Activated T-cell treated with anti-CD3 and anti-CD28 coated beads, Interleukin-2, amount 50 U/mL, for 72 hours (primary cell): ENCODE measurements around the gene MERTK. TPM values are rescaled to one million over a fixed set of nuclear protein-coding genes. Genes with fewer than 3 reads are reported as not detected.
A peak's percentile ranks its signal among the peaks of the same experiment; 100 is the strongest.

ENCODE experiments used
- ATAC-seq, 2 donors: fragments of 150-1000 bp; cut with Tn5 transposase; replicated peaks in 1 of 2; 2 replicates each; pipeline ENCODE4 v1.10.0; 2021; ENCODE audit warnings: moderate library complexity in 2 of 2, mild to moderate bottlenecking in 1 of 2
- DNase-seq, 2 donors: peaks; one replicate each; pipeline ENCODE4 v3.0.0; 2021 to 2022; ENCODE audit warnings: mixed read lengths in 1 of 2
- H3K27ac Mint-ChIP-seq: one replicate; pipeline ENCODE4 v1.8.0; 2022; ENCODE audit warnings: mild to moderate bottlenecking, moderate library complexity, mixed read lengths
- H3K27me3 Mint-ChIP-seq: one replicate; pipeline ENCODE4 v1.8.0; 2022; ENCODE audit warnings: low read depth, mixed read lengths
- H3K36me3 Mint-ChIP-seq, 2 donors: one replicate each; pipeline ENCODE4 v1.8.0; 2022; ENCODE audit warnings: mixed read lengths in 2 of 2, mild to moderate bottlenecking in 1 of 2; ENCODE audit not compliant: insufficient read depth in 2 of 2
- H3K4me1 Mint-ChIP-seq: one replicate; pipeline ENCODE4 v1.8.0; 2022; ENCODE audit warnings: low read depth, mixed read lengths
- H3K4me3 Mint-ChIP-seq, 2 donors: one replicate each; pipeline ENCODE4 v1.8.0; 2022; ENCODE audit warnings: mild to moderate bottlenecking in 2 of 2, mixed read lengths in 2 of 2, moderate library complexity in 2 of 2
- H3K9me3 Mint-ChIP-seq, 2 donors: one replicate each; pipeline ENCODE4 v1.8.0; 2022; ENCODE audit warnings: mixed read lengths in 2 of 2
- total RNA-seq, 2 donors: library from RNA; stranded (reverse); gene quantifications; one replicate each; pipeline ENCODE4 v1.2.3, GENCODE V29; 2022

Gene MERTK
- total RNA-seq, 2 donors from 2014 or later, result 2.0 to 3.0 TPM

DNA sequence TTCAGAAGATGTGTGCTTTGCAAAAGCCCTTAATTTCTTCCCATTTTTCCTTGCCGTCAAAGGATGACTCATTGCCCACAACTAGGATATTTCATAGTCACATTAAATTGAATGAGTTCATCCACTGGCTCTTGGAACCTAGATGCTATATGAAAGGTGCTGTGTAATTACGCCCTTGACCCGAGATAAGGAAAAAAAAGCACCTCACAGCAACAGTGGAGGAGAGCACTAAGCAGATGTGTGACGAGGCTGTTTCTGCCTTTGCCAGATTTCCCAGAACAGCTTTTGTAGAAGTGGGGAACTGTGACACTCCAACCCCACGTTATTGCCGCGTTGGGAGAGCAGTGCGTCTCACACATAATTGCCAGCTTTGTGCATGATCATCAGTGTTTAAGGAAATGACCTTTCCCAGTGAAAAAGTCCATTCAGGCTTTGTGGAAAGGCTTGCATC, 123.4 kb downstream of the MERTK start:
- Mint-ChIP-seq H3K4me3 (no peak overlapping the region), H3K4me1 (no peaks in the 10 kb centered on the region), H3K9me3 (no peaks in the 10 kb centered on the region), H3K36me3 (no peaks in the 10 kb centered on the region), H3K27me3 (peaks cover 24% of the 10 kb centered on the region), H3K27ac (no peak overlapping the region)
- no peak for ATAC-seq
- DNase-seq, result no peak

DNA sequence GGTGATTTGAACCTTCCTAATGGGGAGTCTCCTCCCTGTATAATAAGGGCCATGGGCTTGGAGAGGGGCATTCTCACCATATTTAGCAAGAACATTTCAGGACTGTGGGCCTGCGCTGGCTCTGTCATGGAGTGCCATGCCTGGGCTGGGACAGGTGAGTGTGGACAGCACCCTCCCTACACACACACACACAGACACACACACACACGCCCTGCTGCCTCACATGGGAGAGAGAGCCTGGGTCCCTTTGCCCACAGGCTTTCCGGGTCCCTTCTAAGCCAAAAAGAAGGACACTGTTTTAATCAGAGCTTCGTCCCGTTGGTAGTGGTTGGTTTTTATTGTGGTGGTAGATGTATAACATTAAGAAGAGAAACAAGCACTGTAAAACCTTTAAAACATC, 125.3 kb downstream of the MERTK start:
- H3K27me3 Mint-ChIP-seq, result peaks cover 18% of the 10 kb centered on the region
- no peaks in the 10 kb centered on the region for H3K36me3 Mint-ChIP-seq
- no peak overlapping the region for H3K4me3 Mint-ChIP-seq
- H3K4me1 Mint-ChIP-seq, result no peaks in the 10 kb centered on the region
- H3K27ac Mint-ChIP-seq, result no peak overlapping the region
- H3K9me3 Mint-ChIP-seq, result no peaks in the 10 kb centered on the region
- ATAC-seq (no peak), DNase-seq (no peak)

DNA sequence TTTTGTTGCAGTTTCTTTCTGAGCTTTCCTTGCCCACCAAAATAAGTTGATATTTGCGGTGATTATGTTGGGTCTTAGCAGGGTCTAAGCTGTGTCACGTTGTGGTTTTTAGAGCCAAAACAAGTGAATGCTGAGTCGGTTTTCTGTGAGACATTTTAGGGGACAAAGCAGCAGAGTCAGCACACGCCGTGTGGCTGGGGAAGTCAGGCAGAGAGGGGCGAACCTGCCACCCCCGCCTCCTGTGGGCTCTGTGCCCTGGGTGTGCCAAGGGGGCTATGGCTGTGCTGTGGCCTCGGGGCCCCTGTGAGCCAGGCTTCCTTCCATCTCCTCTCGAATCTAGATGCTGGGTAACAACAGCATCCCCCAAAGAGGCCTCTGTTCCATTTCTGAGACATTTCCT, 125.8 kb downstream of the MERTK start:
- no peaks in the 10 kb centered on the region for H3K36me3 Mint-ChIP-seq
- ATAC-seq (no peak), DNase-seq (no peak)
- no peak overlapping the region for H3K27ac Mint-ChIP-seq
- H3K4me1 Mint-ChIP-seq, result no peaks in the 10 kb centered on the region
- no peaks in the 10 kb centered on the region for H3K9me3 Mint-ChIP-seq
- H3K27me3 Mint-ChIP-seq, result peaks cover 13% of the 10 kb centered on the region
- H3K4me3 Mint-ChIP-seq, result no peak overlapping the region

DNA sequence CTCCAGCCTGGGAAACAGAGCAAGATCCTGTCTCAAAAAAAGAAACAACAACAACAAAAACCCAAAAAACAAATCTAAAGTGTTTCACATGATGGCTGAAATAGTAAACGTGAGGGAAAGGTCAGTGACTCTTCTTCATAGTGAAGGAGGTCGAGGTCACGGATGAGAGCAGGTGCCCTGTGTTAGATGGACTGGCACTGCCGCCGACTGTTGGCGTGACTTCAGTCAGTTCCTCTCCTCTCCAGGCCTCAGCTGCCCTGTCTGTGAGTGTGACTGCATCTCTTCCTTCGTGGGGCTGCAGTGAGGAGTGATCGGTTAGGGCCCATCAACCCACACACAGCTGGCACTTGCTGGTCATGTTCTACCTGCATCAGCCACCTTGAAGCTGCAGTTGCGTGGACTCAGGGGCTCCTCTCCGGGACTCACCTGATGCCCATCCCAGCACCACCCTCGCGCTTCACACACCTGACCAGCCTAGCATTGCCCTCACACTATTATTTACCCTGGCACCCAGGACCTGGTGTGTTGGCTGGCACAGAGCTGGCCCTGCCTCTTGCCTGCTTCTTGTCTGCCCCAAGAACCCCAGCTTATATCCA, 126.6 kb downstream of the MERTK start:
- DNase-seq (no peak), ATAC-seq (no peak)
- H3K36me3 Mint-ChIP-seq, result no peaks in the 10 kb centered on the region
- no peak overlapping the region for H3K27ac Mint-ChIP-seq
- peaks cover 19% of the 10 kb centered on the region for H3K27me3 Mint-ChIP-seq
- peaks cover 0 to 1% of the 10 kb centered on the region in 2 donors for H3K9me3 Mint-ChIP-seq
- H3K4me1 Mint-ChIP-seq, result no peaks in the 10 kb centered on the region
- H3K4me3 Mint-ChIP-seq, result no peak overlapping the region

DNA sequence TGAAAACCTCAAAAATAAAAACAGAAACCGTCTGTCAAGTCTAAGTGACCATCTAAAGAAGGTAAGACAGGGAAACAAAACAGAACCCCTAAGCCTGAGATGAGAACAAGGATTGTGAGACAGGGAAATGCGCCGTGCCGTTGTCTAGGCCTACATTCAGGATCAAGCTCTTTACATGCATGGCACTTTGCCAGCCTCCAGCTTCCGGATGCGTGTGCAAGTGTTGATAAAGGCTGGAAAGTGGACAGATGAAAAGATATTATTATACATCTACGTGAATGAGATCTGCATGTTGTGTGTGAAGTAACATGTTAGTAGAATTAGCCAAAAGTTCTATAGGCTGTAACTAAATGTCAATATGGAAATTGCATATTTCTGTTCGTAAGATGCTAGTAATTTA, 128.1 kb downstream of the MERTK start:
- H3K9me3 Mint-ChIP-seq, result peaks cover 2 to 3% of the 10 kb centered on the region in 2 donors
- H3K4me1 Mint-ChIP-seq, result peaks cover under 1% of the 10 kb centered on the region
- ATAC-seq (no peak), DNase-seq (no peak)
- no peak overlapping the region for H3K4me3 Mint-ChIP-seq
- H3K27ac Mint-ChIP-seq, result no peak overlapping the region
- peaks cover 20% of the 10 kb centered on the region for H3K27me3 Mint-ChIP-seq
- H3K36me3 Mint-ChIP-seq, result no peaks in the 10 kb centered on the region

DNA sequence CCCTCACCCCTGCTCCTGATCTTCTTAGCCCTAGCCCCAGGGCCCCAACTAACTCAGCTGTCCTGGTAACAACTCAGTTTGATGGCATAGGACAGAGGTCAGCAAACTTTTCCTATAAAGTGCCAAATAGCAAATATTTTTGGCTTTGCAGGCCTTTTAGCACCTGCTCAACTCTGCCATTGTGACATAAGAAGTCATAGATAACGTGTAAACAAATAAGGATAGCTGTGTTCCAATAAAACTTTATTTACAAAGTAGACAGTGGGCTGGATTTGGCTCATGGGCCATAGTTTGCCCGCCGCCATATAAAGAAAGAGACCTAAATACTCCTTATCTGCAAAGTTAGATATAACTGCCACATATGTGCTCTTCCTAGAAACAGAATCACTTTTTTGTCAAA, 129.4 kb downstream of the MERTK start:
- no peaks in the 10 kb centered on the region for H3K36me3 Mint-ChIP-seq
- ATAC-seq, result no peak
- DNase-seq, result no peak
- peaks cover 29% of the 10 kb centered on the region for H3K27me3 Mint-ChIP-seq
- no peak overlapping the region for H3K4me3 Mint-ChIP-seq
- no peak overlapping the region for H3K27ac Mint-ChIP-seq
- peaks cover 2 to 3% of the 10 kb centered on the region in 2 donors for H3K9me3 Mint-ChIP-seq
- H3K4me1 Mint-ChIP-seq, result peaks cover 8% of the 10 kb centered on the region

DNA sequence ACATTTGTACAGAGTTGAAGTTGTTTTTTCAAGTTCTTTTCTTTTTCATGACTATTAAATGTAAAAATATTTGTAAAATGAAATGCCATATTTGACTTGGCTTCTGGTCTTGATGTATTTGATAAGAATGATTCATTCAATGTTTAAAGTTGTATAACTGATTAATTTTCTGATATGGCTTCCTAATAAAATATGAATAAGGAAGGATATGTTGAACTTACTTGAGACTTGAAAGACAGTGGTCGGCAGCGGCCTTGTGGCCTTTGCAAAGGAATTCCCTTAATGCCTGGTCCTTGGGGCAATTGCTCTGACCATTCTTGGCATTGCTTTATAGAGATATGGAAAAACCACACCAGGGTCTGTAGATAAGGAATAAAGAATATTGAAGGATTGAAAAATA, 130.8 kb downstream of the MERTK start:
- Mint-ChIP-seq H3K36me3 (no peaks in the 10 kb centered on the region), H3K27ac (no peak overlapping the region), H3K9me3 (peaks cover 2 to 3% of the 10 kb centered on the region in 2 donors), H3K4me3 (no peak overlapping the region), H3K4me1 (peaks cover 8% of the 10 kb centered on the region), H3K27me3 (peaks cover 29% of the 10 kb centered on the region)
- no peak for DNase-seq
- ATAC-seq, result no peak

DNA sequence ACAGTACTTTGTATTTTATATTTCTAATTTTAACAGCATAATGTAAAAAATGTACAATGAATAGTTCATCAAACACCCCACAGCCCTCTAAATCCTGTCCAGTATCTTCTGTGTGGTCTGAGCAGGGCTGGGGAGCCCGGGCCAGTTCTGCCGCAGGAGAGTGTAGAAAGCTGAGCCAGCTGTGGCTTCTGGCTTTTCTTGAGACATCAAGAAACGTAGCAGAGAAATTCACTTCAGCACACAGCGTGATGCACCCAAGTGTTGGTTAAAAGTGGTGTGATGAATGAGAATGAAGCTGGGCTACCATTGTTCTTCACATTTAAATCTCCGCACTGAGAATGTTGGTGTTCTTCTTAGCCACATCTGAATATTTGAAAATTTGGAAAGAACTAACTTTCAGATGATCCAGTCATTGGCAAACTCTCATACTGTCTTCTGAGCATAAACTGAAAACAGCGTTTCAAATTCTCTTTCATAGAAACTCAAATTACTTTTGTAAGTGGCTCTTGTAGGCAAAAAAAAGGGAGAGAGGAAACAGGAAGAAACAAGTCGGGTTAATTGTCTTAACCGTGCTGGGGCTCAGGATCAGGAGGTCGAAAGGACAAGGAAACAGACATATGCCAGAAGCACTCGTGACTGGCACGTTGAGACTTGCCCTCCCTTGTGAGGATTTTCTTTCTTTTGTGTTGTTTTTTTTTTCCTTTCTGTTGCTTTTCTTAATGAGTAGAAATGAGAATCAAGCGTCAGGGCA, 133.2 kb downstream of the MERTK start:
- no peak overlapping the region for H3K27ac Mint-ChIP-seq
- peaks cover 29% of the 10 kb centered on the region for H3K27me3 Mint-ChIP-seq
- no peak for ATAC-seq
- peak overlapping the region in 1 of 2 donors; percentile 11 for H3K4me3 Mint-ChIP-seq
- peaks cover 8% of the 10 kb centered on the region for H3K4me1 Mint-ChIP-seq
- no peak for DNase-seq
- peaks cover 0 to 3% of the 10 kb centered on the region in 2 donors for H3K36me3 Mint-ChIP-seq
- H3K9me3 Mint-ChIP-seq, result peaks cover 2 to 3% of the 10 kb centered on the region in 2 donors

DNA sequence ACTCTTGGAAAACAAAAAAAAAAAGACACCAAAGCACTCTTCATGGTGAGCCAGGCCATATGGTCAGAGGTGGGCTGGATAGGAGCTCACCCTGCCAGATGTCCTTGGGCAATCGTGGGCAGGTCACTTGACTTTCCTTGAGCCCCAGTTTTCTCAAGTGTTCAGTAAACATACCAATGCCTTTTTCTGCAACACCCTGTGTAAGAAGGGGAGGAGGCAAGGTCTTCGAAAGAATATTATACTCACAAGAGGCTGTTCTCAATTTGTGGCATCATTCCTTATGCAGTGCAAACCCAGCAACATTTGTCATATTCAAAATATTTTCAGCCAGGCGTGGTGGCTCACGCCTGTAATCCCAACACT, 133.8 kb downstream of the MERTK start:
- no peak overlapping the region for H3K27ac Mint-ChIP-seq
- H3K36me3 Mint-ChIP-seq, result peaks cover 0 to 3% of the 10 kb centered on the region in 2 donors
- H3K4me3 Mint-ChIP-seq, result peak overlapping the region in 1 of 2 donors; percentile 11
- no peak for ATAC-seq
- H3K27me3 Mint-ChIP-seq, result peaks cover 29% of the 10 kb centered on the region
- no peak for DNase-seq
- H3K9me3 Mint-ChIP-seq, result peaks cover 2 to 3% of the 10 kb centered on the region in 2 donors
- peaks cover 8% of the 10 kb centered on the region for H3K4me1 Mint-ChIP-seq

DNA sequence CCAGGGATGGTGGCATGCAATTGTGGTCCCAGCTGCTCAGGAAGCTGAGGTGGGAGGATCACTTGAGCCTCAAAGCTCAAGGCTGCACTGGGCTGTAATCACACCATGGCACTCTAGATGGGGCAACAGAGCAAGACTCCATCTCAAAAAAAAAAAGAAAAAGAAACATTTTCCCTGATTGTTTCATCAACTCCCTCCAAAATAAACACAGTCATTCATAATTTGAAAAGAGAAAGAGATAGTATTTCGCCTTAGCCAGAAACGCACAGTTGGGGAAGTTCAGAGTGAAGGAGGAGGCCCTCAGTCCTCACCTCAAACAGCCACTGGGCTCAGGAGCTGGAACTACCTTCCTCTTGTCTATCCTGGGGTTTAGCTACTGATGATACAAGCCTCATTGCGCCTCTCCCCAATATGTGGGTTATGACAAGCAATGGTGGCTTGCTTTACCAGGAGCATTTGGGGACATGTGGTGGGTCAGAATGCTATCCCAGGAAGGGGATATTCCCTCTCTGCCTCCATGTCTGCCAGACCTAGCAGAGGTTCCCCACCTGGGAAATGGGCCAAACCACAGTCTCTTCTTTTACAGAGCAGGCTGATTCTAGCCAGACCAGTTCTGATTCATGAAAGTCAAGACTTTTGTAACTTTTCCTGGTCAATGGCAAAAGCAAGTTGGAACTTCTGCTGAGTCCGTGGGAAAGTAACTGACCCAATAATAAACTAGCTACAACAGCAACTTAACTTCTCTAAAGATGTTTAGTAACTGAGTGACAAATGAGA, 134.5 kb downstream of the MERTK start:
- Mint-ChIP-seq H3K9me3 (peaks cover 2 to 3% of the 10 kb centered on the region in 2 donors), H3K36me3 (peaks cover 0 to 3% of the 10 kb centered on the region in 2 donors), H3K27ac (no peak overlapping the region), H3K4me1 (peaks cover 8% of the 10 kb centered on the region), H3K4me3 (no peak overlapping the region), H3K27me3 (peaks cover 29% of the 10 kb centered on the region)
- ATAC-seq (no peak), DNase-seq (no peak)

DNA sequence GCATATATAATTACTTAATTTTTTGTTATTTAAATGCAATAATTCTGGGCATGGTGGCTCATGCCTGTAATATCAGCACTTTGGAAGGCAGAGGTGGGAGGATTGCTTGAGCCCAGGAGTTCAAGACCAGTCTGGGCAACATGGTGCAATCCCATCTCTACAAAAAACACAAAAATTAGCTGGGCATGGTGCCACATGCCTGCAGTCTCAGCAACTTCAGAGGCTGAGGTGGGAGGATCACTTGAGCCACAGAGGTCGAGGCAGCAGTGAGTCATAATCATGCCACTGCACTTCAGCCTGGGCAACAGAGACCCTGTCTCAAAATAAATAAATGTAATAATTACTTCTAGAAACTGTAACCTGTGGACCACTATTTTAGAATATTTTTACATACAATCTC, 135.2 kb downstream of the MERTK start:
- DNase-seq (no peak), ATAC-seq (no peak)
- Mint-ChIP-seq H3K27me3 (peaks cover 24% of the 10 kb centered on the region), H3K9me3 (peaks cover 2 to 3% of the 10 kb centered on the region in 2 donors), H3K4me1 (peaks cover 8% of the 10 kb centered on the region), H3K4me3 (no peak overlapping the region), H3K27ac (no peak overlapping the region), H3K36me3 (peaks cover 0 to 3% of the 10 kb centered on the region in 2 donors)

DNA sequence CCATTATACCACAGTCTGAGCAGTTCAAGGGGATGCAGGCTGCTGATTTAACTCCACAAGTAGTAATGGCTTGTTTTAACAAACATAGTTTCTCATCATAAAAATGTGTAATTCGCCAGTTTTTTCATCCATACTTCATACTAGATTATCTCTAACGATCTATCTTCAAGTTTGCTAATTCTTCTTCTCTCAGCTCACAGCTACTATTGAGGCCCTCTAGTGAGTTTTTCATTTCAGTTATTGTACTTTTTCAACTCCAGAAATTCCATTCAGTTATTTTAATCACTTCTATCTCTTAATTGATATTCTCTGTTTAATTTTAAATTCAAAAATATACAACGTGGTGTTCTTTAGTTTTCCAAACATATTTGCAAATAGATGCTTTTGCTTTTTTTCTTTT, 136.5 kb downstream of the MERTK start:
- H3K27me3 Mint-ChIP-seq, result peaks cover 18% of the 10 kb centered on the region
- peaks cover 0 to 3% of the 10 kb centered on the region in 2 donors for H3K36me3 Mint-ChIP-seq
- peaks cover 8% of the 10 kb centered on the region for H3K4me1 Mint-ChIP-seq
- DNase-seq (no peak), ATAC-seq (no peak)
- no peak overlapping the region for H3K27ac Mint-ChIP-seq
- H3K4me3 Mint-ChIP-seq, result no peak overlapping the region
- peaks cover 2% of the 10 kb centered on the region in 2 donors for H3K9me3 Mint-ChIP-seq

DNA sequence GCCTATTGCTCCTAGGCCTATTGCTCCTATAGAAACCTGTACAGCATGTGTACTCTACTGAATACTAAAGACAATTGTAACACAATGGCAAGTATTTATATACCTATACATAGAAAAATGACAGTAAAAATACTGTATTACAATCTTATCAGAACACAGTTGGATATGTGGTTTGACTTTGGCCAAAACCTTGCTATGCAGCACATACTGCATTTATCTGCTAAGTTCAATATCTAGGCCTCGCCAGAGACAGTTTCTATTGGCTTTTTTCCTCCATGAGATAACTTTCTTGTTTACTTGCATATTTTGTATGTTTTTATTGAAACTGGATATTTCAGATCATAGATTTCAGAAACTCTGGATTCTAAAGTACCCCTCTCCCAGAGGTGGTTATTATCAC, 137.4 kb downstream of the MERTK start:
- DNase-seq (no peak), ATAC-seq (no peak)
- no peaks in the 10 kb centered on the region for H3K9me3 Mint-ChIP-seq
- H3K36me3 Mint-ChIP-seq, result peaks cover 0 to 3% of the 10 kb centered on the region in 2 donors
- no peak overlapping the region for H3K27ac Mint-ChIP-seq
- peaks cover 8% of the 10 kb centered on the region for H3K4me1 Mint-ChIP-seq
- H3K27me3 Mint-ChIP-seq, result peaks cover 10% of the 10 kb centered on the region
- no peak overlapping the region for H3K4me3 Mint-ChIP-seq
